Ureter (tissue), 1 donor: ENCODE results near the gene FIS1. TPM values are rescaled to one million over a fixed set of nuclear protein-coding genes. Genes with fewer than 3 reads are reported as not detected.
"Not testable (repeated sequence)": the region's sequence is repeated elsewhere in the genome, so short reads cannot be mapped to it uniquely, and the experiment has no call there.

Experiments
- DNase-seq: peaks from one replicate; pipeline ENCODE4 v3.0.0-alpha.2; 2020; ENCODE audit warnings: low spot score
- total RNA-seq: library from RNA; stranded (reverse); gene quantifications from one replicate; pipeline ENCODE4 v1.2.4, GENCODE V29; 2023
- donor health status: DM: yes; HTN: yes; CAD: no.

The FIS1 gene
- total RNA-seq, 1 donor from 2014 or later, result 159 TPM

DNA sequence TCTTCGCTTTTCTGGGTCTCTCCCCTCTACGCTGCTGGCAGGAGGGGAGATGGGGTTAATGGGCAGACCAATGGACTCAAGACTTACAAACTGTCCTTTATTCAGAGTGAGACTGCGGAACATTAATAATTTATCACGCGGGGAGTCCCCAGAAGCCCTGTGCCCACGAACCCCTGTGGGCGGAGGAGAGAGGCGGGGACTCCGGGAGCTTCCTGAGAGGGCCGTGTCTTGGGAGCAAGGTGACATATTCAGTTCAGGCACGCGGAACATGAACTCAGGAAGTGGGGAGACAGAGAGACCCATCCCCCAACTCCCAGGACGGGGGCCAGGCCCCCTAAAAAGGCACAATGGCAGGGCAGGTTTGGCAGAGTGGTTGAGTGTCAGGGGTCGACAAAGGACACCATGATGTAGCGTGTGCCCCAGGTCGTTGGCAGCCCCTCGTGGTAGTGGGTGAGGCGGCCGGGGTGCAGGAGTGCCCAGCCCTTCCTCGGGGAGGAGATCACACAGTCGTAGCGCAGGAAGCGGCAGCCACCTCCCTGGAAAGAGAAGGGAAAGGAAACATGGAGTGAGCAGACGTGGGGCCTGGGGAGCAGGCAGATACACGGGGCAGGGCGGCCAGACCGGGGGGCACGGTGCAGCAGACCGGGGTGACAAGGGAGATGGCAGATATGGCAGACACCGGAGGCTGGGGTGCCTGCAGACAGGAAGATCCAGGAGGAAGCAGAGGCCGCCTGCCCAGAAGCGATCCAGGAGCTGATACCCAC is 38.8 kb downstream of the FIS1 start:
- DNase-seq, result no peak

DNA sequence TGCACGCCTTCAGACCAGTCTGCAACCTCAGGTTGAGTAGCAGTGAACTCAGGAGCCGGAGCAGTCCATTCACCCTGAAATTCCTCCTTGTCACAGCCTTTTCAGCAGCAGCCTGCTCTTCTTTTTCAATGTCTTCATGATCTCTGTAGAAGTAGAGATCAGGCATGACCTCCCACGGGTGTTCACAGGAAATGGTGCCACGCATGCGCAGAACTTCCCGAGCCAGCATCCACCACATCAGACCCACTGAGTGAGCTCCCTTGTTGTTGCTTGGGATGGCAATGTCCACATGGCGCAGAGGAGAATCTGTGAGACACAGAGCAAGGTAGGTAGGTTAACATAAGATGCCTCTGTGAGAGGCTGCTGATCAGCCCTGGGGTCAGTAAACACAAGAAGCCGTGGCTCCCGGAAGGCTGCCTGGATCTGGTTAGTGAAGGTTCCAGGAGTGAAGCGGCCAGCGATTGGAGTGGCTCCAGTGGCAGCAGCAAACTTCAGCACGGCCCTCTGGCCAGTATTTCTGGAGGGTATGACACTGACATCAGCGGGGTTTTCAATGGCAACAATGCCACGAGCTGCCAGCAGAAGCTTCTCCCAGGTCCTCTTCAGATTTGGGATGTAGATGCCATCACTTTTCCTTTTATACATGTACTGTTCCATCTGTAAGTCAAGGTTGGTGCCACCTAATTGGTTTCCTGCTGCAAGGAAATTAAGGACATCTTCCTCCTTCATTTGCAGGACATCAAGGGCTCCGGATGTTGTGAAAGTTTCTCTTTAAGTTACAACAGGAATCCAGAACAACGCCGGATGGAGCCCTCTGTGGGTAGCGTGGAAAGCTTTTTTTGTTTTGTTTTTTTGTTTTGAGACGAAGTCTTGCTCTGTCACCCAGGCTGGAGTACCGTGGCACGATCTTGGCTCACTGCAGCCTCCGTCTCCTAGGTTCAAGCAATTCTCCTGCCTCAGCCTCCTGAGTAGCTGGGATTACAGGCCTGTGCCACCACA is 40.8 kb downstream of the FIS1 start:
- not testable (repeated sequence) for DNase-seq

DNA sequence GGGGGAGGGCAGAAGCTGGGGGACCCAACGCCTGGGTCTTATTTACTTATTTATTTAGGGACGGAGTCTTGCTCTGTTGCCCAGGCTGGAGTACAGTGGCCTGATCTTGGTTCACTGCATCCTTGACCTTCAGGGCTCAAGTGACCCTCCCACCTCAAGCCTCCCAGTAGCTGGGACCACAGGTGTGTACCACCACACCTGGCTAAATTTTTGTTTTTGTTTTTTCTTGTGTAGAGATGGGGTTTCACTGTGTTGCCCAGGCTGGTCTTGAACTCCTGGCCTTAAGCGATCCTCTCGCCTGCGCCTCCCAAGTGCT is 42.3 kb downstream of the FIS1 start:
- DNase-seq, result no peak

DNA sequence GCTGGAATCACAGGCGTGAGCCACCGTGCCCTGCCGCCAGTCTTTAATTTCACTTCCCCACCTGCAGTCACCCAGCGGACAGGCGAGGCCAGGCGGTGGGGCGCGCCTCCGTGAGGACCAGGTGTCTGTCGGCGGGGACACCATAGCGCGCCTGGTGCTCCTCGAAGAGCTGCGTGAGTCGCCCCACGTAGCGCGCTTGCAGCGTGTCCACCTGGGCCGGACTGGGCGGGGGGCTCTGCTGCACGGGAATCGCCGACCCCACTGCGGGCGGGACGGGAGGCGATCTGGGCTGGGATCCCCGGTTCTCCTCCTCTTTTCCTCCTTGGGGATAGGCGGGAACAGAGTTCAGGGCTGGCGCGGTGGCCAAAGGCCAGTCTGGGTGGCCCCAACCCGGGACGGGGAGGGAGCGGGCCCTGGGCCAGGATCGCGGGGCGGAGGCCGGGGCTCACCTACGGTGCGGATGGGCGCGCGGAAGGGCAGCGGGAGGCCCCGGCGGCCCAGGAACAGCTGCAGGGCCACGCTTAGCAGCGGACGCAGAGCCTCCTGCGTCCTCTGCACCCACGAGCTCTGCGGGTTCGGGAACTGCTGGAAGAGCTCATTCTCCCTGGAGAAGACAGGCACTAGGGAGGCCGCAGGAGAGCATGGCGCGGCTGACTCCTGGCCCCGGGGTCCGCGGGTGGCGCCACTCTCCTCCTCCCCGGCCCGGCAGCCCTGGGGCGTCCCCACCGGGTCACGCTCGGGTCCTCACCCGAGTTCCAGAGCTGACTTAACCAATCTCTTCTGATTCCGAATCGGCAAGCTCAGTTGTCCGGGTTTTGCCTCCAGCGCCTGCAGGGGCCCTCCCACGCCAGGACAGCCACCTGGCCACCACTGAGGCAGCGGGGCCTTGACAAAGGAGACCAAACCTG is 42.9 kb downstream of the FIS1 start:
- no peak for DNase-seq

DNA sequence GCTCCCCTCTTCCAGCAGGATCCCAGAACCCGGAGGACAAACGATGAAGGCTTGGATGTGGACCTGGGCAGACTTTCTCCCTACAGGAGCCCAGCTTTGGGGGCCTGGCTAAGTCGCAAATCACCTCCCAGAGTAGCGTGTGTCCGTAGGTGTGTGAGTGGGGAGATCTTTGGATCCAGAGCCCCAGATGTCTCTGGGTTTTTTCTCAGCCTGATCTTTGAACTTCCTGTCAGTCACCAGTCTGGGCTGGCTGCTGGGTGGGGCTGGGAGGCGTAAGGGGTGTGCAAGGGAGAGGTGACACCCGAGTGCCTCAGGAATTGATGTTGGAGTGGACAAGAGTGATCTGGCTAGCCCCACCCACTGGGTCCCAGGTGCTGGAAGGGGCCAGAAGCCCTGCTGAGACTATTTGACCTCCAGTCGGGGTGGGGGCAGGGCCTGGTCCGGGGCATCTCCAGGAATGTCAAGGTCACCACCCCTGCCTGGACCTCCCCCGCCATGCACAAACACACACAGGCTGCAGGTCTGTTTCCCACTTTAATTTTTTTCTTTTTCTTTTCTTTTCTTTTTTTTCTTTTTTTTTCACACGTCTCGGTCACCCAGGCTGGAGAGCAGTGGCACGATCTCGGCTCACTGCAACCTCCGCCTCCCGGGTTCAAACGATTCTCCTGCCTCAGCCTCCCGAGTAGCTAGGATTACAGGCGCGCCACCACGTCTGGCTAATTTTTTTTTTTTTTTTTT is 43.9 kb downstream of the FIS1 start, which contains the start of gene MOGAT3:
Gene MOGAT3, minus strand, starts transcription at position 175 of the 738 bp plus-strand sequence. CDS start 182 bp downstream, outside the sequence.
- DNase-seq, result no peak

DNA sequence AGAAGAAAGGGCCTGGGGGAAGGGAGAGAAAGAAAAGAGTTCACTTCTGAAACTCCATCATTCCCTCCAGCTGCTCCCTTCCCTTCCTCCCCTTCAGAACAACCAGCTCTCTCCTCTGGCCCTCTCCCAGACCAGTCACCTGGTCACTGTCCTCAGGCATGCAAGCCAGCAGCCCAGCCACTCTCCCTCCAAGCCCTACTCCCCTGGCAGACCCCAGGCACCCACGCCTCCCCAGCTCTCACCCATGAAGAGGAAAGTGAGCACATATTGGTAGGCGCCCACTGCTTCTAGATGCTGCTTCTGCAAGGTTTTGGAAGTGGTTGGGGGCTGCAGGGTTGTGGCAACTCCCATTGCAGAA is 44.4 kb downstream of the FIS1 start:
- no peak for DNase-seq

DNA sequence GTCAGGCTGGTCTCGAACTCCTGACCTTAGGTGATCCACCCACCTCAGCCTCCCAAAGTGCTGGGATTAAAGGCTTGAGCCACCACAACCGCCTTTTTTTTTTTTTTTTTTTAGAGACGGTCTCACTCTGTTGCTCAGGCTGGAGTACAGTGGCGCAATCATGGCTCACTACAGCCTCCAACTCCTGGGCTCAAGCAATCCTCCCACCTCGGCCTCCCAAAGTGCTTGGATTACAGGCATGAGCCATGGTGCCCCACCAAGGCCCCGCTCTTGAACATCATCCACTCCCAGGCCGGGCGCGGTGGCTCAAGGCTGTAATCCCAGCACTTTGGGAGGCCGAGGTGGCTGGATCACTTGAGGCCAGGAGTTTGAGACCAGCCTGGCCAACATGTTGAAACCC is 45.4 kb downstream of the FIS1 start:
- DNase-seq, result not testable (repeated sequence)

DNA sequence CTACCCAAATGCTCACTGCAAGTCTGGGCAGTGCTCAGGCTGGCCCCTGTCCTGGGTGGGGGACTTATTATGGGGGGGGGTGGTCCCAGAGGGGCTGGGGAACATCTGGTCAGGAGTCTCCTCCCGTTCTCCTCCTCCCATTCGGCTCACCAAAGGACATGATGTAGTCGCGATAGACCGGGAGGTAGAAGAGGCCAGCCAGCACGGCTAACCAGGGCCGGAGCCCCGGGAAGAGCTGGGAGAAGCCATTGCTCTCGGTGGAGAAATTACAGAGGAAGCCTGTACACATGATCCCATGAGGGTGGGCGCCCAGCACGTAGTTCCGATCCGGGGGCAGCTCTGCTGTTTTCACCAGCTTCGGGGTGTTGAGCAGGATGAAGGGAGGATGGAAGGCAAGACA is 46.4 kb downstream of the FIS1 start:
- DNase-seq, result no peak

DNA sequence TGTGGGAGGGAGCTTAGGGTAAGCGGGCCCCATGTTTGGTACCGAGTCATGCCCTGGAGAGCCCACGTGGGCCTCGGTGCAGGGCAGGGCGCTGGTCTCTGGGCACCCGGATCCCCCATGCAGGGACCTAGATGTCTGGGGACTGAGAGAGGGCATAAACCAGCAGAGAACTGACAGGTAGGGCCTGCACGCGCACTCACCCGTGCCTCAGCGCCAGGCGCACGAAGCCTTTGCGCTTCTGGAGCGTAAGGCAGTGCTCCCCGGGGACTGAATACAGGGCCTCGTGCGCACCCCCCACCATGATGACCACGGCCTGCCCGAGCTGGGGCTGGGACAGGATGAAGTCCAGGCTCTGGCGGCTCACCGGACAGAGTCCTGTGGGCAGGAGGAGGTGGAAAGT is 46.9 kb downstream of the FIS1 start:
- DNase-seq, result no peak

DNA sequence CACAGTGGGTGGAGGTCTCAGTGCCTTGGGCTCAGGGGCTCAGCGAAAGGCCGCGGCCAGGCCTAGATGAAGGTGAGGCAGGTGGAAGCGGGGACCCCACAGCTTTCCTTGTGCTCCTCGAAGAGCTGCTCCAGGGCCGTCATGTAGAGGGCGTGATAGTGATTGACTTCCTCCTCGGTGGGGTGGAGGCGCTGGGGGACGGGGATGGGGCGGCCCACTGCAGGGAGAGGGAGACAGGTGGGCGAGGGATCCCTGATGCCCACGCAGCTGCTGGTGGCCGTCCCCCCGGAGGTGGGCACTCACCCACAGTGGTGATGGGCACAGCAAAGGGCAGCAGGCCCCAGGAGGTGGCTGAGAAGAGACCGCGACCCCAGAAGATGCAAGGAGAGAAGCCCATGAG is 49.0 kb downstream of the FIS1 start:
- no peak for DNase-seq

Other genes starting within 250 kb of the FIS1 start
- gene MUC17, start 225.0 kb downstream of the FIS1 start, total RNA-seq, result not detected
- 57.3 TPM for gene TRIM56, start 159.6 kb downstream of the FIS1 start, total RNA-seq
- 4.3 TPM for gene SERPINE1, start 118.0 kb downstream of the FIS1 start, total RNA-seq
- gene AP1S1, start 90.6 kb downstream of the FIS1 start, total RNA-seq, result 50.5 TPM
- gene VGF, start 79.5 kb downstream of the FIS1 start, total RNA-seq, result not detected
- not detected for gene NAT16, start 64.8 kb downstream of the FIS1 start, total RNA-seq
- not detected for gene MOGAT3, start 44.0 kb downstream of the FIS1 start, total RNA-seq
- 50.9 TPM for gene PLOD3, start 27.5 kb downstream of the FIS1 start, total RNA-seq
- gene ZNHIT1, start 26.9 kb downstream of the FIS1 start, total RNA-seq, result 57.1 TPM
- gene CLDN15, start 7.3 kb downstream of the FIS1 start, total RNA-seq, result 11.3 TPM
- 25.5 TPM for gene IFT22, start 76.7 kb upstream of the FIS1 start, total RNA-seq
- not detected for gene COL26A1, start 117.8 kb upstream of the FIS1 start, total RNA-seq